Panc1 (cell line): ENCODE measurements around the gene NSD1. TPM values are rescaled to one million over a fixed set of nuclear protein-coding genes. Genes with fewer than 3 reads are reported as not detected.

Experiments
- ATAC-seq: fragments of 200-7000 bp; cut with Tn5 transposase; 2 replicates; pipeline ENCODE4 v1.9.1; 2020; ENCODE audit warnings: mild to moderate bottlenecking, moderate library complexity
- BruUV-seq: library from RNA; stranded (reverse); fragments of 400-500 nt; replicated peaks from 2 replicates; lab custom pipeline; 2021; lab: Mats Ljungman, UMichigan
- CTCF ChIA-PET: fragments of 300-600 bp; sonication (Branson Sonifier 250); formaldehyde crosslinking; loops from one replicate; lab custom pipeline; 2022; ENCODE audit warnings: antibody characterized with exemption; lab: Charles Lee
- POLR2A ChIA-PET: fragments of 300-600 bp; sonication (Branson Sonifier 250); formaldehyde crosslinking; loops from one replicate; lab custom pipeline; 2022; ENCODE audit warnings: antibody characterized with exemption; lab: Charles Lee
- DNase-seq: peaks from one replicate; pipeline ENCODE4 v3.0.0-alpha.2; 2010; ENCODE audit warnings: low read depth, low spot score
- H3K27ac ChIP-seq: 2 replicates; pipeline ENCODE4 v1.5.1; 2011; ENCODE audit warnings: mild to moderate bottlenecking, low read length, inconsistent platforms
- H3K27me3 ChIP-seq: fragments of 200-500 bp; sonication (Bioruptor generic); 2 replicates; pipeline ENCODE4 v1.6.0; 2014; ENCODE audit warnings: low read length, inconsistent platforms; ENCODE audit not compliant: control insufficient read depth, insufficient read depth
- H3K36me3 ChIP-seq: fragments of 200-500 bp; sonication (Bioruptor generic); 2 replicates; pipeline ENCODE4 v1.5.1; 2014; ENCODE audit warnings: inconsistent platforms, mild to moderate bottlenecking, low read length, moderate library complexity; ENCODE audit not compliant: control insufficient read depth, insufficient read depth
- H3K4me1 ChIP-seq: 2 replicates; pipeline ENCODE4 v1.5.1; 2011; ENCODE audit warnings: inconsistent platforms, mild to moderate bottlenecking, low read length, moderate library complexity; ENCODE audit not compliant: control insufficient read depth, insufficient read depth
- H3K4me3 ChIP-seq, 2 experiments: 2 replicates each; pipeline ENCODE4 v1.5.1; 2011 to 2012; ENCODE audit warnings: low read depth in 2 of 2, low read length in 2 of 2, mild to moderate bottlenecking in 2 of 2, inconsistent platforms in 1 of 2, moderate library complexity in 1 of 2
- H3K9me3 ChIP-seq: fragments of 200-500 bp; sonication (Bioruptor generic); 2 replicates; pipeline ENCODE4 v1.5.1; 2014; ENCODE audit warnings: low read depth, mild to moderate bottlenecking, inconsistent platforms, low read length, moderate library complexity; ENCODE audit not compliant: control insufficient read depth, insufficient read depth
- CTCF ChIP-seq: fragments of 450-650 bp; IDR thresholded peaks from 2 replicates; pipeline ENCODE4 v1.5.1; 2017; ENCODE audit warnings: mild to moderate bottlenecking
- POLR2AphosphoS5 ChIP-seq: IDR thresholded peaks from 2 replicates; pipeline ENCODE4 v1.6.1; 2012; ENCODE audit warnings: mild to moderate bottlenecking, low read depth, low read length, moderate library complexity
- SIN3A ChIP-seq: IDR thresholded peaks from 2 replicates; pipeline ENCODE4 v1.6.1; 2012; ENCODE audit warnings: low read depth, mild to moderate bottlenecking, low read length, moderate library complexity, borderline replicate concordance; ENCODE audit not compliant: insufficient read depth
- TCF7L2 ChIP-seq: IDR thresholded peaks from 2 replicates; pipeline ENCODE4 v1.6.1; 2011; ENCODE audit warnings: mild to moderate bottlenecking, low read depth, low read length, inconsistent platforms
- in situ Hi-C: cut with HindIII; loops from 2 replicates; pipeline ENCODE4 v1.10.0; 2016; ENCODE audit warnings: low sequenced_read_pairs, low pct_unique_long_range_greater_than_20kb
- intact Hi-C: fragments of 100-400 bp; cut with micrococcal nuclease; formaldehyde crosslinking; loops from one replicate; pipeline ENCODE4 v1.10.0; 2022; ENCODE audit not compliant: unreplicated experiment
- total RNA-seq: library from RNA; stranded (reverse); gene quantifications from one replicate; pipeline ENCODE4 v1.2.1, GENCODE V29; 2021; ENCODE audit not compliant: unreplicated experiment
- TF ChIP-seq, protein P1 (sequence below), 2 experiments: IDR thresholded peaks; 2 replicates each; pipeline ENCODE4 v1.6.1; 2011 to 2012; ENCODE audit warnings: low read depth in 2 of 2, control low read depth in 1 of 2, low read length in 1 of 2, mild to moderate bottlenecking in 1 of 2, moderate library complexity in 1 of 2; ENCODE audit not compliant: insufficient read depth in 1 of 2

Gene NSD1
- total RNA-seq, 1 experiment from 2014 or later, result 58.7 TPM

DNA sequence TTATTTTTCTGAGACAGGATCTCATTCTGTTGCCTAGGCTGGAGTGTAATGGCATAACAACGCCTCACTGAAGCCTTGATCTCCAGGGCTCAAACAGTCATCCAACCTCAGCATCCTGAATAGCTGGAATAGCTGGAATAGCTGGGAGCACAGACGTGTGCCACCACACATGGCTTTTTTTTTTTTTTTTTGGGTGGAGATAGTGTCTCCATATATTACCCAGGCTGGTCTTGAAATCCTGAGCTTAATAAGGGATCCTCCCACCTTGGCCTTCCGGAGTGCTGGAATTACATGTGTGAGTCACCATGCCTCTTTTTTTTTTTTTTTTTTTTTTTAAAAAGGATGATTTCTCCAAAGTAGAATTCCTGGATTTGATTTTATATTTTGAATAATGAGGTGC lies 60.7 kb downstream of the NSD1 start:
- BruUV-seq, result no TSS peak
- Histone ChIP-seq H3K4me3 (no peak overlapping the region), H3K9me3 (no peaks in the 10 kb centered on the region), H3K27me3 (no peaks in the 10 kb centered on the region), H3K4me1 (0 out of 2 replicates have a peak, but pooled peaks cover 3% of the 10 kb centered on the region), H3K27ac (no peak overlapping the region), H3K36me3 (peaks cover 5% of the 10 kb centered on the region)
- ChIA-PET CTCF (interaction anchor here (0.7 kb wide), 1 partner anchor 197 kb away, joined by 16 read pairs; no protein-coding TSS in a partner anchor), POLR2A (interaction anchor here (0.7 kb wide), 1 partner anchor 27 kb away, joined by 11 read pairs; no protein-coding TSS in a partner anchor)
- DNase-seq (peak; percentile 22), ATAC-seq (peak; percentile 89)
- intact Hi-C loops, result no loop called here
- no peak for TF ChIP-seq TCF7L2
- no peak for TF ChIP-seq SIN3A
- no peak for TF ChIP-seq POLR2AphosphoS5
- TF ChIP-seq, protein P1, sequence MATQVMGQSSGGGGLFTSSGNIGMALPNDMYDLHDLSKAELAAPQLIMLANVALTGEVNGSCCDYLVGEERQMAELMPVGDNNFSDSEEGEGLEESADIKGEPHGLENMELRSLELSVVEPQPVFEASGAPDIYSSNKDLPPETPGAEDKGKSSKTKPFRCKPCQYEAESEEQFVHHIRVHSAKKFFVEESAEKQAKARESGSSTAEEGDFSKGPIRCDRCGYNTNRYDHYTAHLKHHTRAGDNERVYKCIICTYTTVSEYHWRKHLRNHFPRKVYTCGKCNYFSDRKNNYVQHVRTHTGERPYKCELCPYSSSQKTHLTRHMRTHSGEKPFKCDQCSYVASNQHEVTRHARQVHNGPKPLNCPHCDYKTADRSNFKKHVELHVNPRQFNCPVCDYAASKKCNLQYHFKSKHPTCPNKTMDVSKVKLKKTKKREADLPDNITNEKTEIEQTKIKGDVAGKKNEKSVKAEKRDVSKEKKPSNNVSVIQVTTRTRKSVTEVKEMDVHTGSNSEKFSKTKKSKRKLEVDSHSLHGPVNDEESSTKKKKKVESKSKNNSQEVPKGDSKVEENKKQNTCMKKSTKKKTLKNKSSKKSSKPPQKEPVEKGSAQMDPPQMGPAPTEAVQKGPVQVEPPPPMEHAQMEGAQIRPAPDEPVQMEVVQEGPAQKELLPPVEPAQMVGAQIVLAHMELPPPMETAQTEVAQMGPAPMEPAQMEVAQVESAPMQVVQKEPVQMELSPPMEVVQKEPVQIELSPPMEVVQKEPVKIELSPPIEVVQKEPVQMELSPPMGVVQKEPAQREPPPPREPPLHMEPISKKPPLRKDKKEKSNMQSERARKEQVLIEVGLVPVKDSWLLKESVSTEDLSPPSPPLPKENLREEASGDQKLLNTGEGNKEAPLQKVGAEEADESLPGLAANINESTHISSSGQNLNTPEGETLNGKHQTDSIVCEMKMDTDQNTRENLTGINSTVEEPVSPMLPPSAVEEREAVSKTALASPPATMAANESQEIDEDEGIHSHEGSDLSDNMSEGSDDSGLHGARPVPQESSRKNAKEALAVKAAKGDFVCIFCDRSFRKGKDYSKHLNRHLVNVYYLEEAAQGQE (IDR thresholded peaks at IDR 0.05; ENCODE audit: insufficient read depth in 1 of 2, low read depth in 2 of 2, low read length in 1 of 2), result no peak
- TF ChIP-seq CTCF, result no peak
- in situ Hi-C loops, result no loop called here

- 0 out of 2 replicates have a peak, but pooled peaks cover 3% of the 10 kb centered on the region for H3K4me1 ChIP-seq
- intact Hi-C loops, result no loop called here
- H3K27ac ChIP-seq, result no peak overlapping the region
- in situ Hi-C loops, result no loop called here
- no peaks in the 10 kb centered on the region for H3K27me3 ChIP-seq
- H3K36me3 ChIP-seq, result peaks cover 5% of the 10 kb centered on the region
- H3K4me3 ChIP-seq, result no peak overlapping the region
- POLR2A ChIA-PET, result no interaction called here
- H3K9me3 ChIP-seq, result no peaks in the 10 kb centered on the region
- CTCF ChIA-PET, result no interaction called here
- TF ChIP-seq CTCF (no peak), SIN3A (no peak), POLR2AphosphoS5 (no peak), TCF7L2 (no peak)
- TF ChIP-seq, protein P1 (IDR thresholded peaks at IDR 0.05; ENCODE audit: insufficient read depth in 1 of 2, low read depth in 2 of 2, low read length in 1 of 2), result no peak
- DNase-seq, result no peak
- no peak for ATAC-seq
- BruUV-seq, result no TSS peak
Observed at GRCh38 chr5:177195307-177195952, 61.9 kb downstream of the NSD1 start.
